Inferior parietal cortex (tissue), 1 donor: Measurements from ENCODE around the gene ARF3.

Source experiments
- DNase-seq: peaks from one replicate; pipeline ENCODE4 v3.0.0-alpha.2; 2016; ENCODE audit errors: extremely low spot score

ARF3 gene

GRCh38 chr12:48957141-48958048, at the start of gene ARF3:
TSS of gene ARF3 (minus strand) at chr12:48957487. CDS start at chr12:48941095, 16,392 bp downstream.
- peak; percentile 84 for DNase-seq

GRCh38 chr12:49000346-49000745, 43.1 kb upstream of the ARF3 start:
- no peak for DNase-seq

- DNase-seq, result no peak
These were observed 42.3 kb upstream of the ARF3 start, which contains the start of gene DDN for GRCh38 chr12:48999371-49000131. TSS of gene DDN (minus strand) at chr12:48999375. CDS start at chr12:48999287, 88 bp downstream.

- DNase-seq, result no peak
These were observed 41.4 kb upstream of the ARF3 start for GRCh38 chr12:48998497-48999353.

- no peak for DNase-seq
These were observed 40.6 kb upstream of the ARF3 start for GRCh38 chr12:48997719-48998496.

DNA sequence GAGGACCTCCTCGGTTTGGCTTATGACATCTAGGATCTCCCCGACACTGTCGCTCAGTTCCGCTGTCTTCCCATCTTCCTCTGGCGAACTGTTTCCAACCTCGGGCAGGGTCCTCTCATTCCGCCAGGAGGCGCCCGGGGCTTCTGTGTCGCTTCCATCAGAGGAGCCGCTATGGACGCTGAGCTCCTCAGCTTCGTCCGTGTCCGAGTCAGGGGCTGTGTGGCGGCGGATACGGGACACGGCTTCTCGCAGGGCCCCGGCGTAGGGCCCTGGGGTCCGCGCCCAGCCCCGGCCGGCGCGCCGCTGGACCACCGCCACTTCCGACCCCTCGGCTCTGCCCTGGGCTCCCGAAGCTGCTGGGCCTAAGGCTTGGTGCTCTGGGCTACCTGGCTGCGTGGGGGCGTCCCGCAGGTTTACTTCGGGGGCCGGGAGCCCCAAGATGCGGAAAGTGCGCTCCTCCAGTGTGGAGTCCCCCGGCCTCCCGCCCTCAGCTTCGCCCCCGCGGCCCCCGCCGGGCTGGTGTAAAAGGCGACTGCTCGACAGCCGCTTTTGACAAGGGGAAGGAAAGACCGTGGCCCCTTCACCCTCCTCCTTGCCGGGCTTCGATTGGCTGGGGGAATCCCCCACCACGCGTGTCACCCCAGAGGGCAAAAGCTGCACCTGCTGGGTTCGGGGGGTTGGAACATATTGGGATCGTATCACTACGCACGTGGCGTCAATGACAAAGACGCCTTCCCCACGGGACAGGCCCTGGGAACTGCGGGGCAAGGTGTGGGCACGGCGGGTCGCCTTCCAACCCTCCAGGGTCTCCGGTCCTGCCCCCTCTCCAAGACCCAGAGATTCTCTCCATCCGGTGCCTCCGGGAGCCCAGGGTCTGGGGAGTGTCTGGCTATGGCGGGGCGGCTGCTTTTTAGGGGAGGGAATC, 39.8 kb upstream of the ARF3 start:
- DNase-seq, result peak; percentile 79

GRCh38 chr12:48995086-48995879, 38.0 kb upstream of the ARF3 start:
- peak; percentile 72 for DNase-seq

- DNase-seq, result no peak
These were observed 37.2 kb upstream of the ARF3 start for GRCh38 chr12:48994224-48995085.

DNA sequence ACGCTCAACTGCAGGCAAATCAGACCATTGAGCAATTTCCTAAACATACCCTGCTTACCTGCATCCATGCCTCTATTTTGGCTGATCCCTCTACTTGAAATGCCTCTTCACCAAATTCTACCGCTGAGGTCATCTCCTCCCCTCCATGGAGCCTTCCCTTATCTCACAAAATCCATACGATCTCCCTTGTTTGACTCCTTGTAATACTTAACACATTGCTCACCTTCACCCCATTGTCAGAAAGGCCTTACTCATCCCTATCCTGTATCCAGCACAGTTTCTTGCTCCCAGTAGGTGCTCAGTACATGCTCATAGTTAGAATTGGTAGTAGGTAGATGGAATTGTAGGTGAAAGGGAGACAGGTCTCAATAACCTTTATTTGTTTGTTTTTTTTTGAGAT, 36.5 kb upstream of the ARF3 start:
- DNase-seq, result no peak

GRCh38 chr12:48991247-48992050, 34.2 kb upstream of the ARF3 start:
- DNase-seq, result no peak

DNA sequence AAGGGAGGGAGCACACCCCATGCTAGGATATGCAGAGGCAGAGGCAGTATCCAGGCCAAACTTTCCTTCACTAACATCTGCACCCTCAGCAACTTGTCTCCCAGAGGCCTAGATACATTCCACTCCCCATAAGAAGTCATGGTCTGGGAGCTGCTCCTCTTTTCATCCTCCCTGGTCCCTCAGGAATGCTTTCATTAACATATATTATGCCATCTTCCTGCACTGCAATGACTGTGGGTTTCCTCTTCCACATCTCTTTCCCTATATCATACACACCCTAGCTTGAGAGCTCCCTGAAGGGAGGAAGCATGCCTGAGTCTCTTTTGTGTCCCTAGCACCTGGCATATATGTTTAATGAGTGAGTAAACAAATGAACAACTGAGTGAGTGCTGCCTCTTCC, 33.3 kb upstream of the ARF3 start:
- no peak for DNase-seq

DNA sequence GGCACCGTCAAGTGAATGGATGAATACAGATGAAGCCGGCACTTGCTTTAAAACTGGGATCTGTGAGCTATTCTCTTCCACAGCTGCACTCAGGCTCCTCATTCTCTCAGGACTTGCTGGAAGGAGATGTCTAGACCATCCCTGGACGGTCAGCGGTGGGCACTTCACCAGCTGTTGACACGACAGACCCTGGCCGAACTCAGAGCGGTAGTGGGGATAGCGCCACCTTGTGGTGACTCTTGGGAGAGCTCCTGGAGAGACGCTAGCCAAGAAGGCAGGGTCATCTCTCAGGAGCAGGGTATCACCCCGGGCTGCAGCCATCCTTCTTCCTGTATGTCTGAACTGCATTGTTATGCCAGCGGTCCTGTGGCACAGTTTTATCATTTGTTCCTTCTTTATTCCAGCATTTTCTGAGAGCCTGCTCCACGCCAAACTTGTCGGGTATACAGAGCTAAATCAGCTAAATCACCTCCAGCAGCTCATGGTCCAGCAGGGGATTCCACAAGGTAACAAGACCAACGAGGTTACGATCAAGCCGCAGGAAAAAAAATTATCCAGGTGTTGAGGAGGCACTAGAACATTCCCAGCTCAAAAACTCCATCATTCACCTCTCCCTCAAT, 30.9 kb upstream of the ARF3 start:
- DNase-seq, result peak; percentile 76

- no peak for DNase-seq
These were observed 29.5 kb upstream of the ARF3 start for GRCh38 chr12:48986720-48987291.

GRCh38 chr12:48985901-48986300, 28.6 kb upstream of the ARF3 start:
- no peak for DNase-seq

DNA sequence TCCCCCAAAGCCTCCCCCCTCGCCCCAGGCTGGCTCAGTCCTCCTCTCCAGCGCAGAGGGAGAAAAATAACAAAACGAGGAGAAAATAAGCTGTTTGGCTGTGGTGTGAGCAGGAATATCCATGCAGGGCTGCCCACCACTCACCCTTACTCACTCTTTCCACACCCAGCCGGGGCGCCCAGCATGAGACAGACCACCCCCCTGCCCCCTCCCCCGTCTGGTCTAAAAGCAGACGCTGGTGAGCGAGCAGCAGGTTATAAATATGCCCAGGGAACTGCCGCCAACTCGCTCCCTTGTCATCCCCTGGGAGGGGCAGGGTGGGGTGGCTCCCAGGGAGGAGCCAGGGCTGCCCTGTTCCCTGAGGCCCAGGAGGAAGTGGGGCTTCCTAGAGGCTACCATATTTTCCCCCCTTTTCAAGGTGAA, 28.2 kb upstream of the ARF3 start:
- DNase-seq, result no peak

- no peak for DNase-seq
These were observed 25.3 kb upstream of the ARF3 start for GRCh38 chr12:48982397-48983080.
